SK-N-SH treated with all-trans-retinoic acid at 6 μM for 48 hours (cell line): Measurements from ENCODE around the gene PLS3.

Experiments used
- ATAC-seq: fragments of 200-7000 bp; cut with Tn5 transposase; 3 replicates; pipeline ENCODE4 v1.9.1; 2020; ENCODE audit warnings: mild to moderate bottlenecking, moderate library complexity
- ARNTL ChIP-seq: fragments of 450-650 bp; formaldehyde crosslinking; IDR thresholded peaks from 2 replicates; pipeline ENCODE4 v1.5.0; 2020; ENCODE audit warnings: low read depth, mild to moderate bottlenecking, moderate library complexity, borderline replicate concordance
- BACH2 ChIP-seq: fragments of 250-450 bp; sonication (Bioruptor Pico); IDR thresholded peaks from 2 replicates; pipeline ENCODE4 v1.9.0; 2021; ENCODE audit warnings: mild to moderate bottlenecking, borderline replicate concordance
- CSDC2 ChIP-seq: fragments of 250-450 bp; sonication (Bioruptor Pico); IDR thresholded peaks from 2 replicates; pipeline ENCODE4 v1.5.0; 2020; ENCODE audit warnings: mild to moderate bottlenecking, moderate library complexity
- GLIS3 ChIP-seq: fragments of 250-450 bp; sonication (Bioruptor Pico); IDR thresholded peaks from 2 replicates; pipeline ENCODE4 v1.5.0; 2020; ENCODE audit warnings: mild to moderate bottlenecking, moderate library complexity
- ISL1 ChIP-seq: fragments of 250-450 bp; sonication (Bioruptor Pico); IDR thresholded peaks from 2 replicates; pipeline ENCODE4 v2.1.2; 2022; ENCODE audit warnings: mild to moderate bottlenecking, moderate library complexity
- SNAI2 ChIP-seq: fragments of 250-450 bp; sonication (Bioruptor Pico); IDR thresholded peaks from 2 replicates; pipeline ENCODE4 v1.5.0; 2020; ENCODE audit warnings: mild to moderate bottlenecking, moderate library complexity
- ZFP3 ChIP-seq: fragments of 250-450 bp; sonication (Bioruptor Pico); IDR thresholded peaks from 2 replicates; pipeline ENCODE4 v1.5.0; 2020; ENCODE audit warnings: mild to moderate bottlenecking, moderate library complexity
- ZFP30 ChIP-seq: fragments of 450-650 bp; formaldehyde crosslinking; IDR thresholded peaks from 2 replicates; pipeline ENCODE4 v1.5.0; 2022; ENCODE audit warnings: mild to moderate bottlenecking, moderate library complexity
- ZNF565 ChIP-seq: fragments of 450-650 bp; formaldehyde crosslinking; conservative IDR thresholded peaks from 2 replicates; pipeline ENCODE4 v1.5.0; 2020; ENCODE audit warnings: low read depth, mild to moderate bottlenecking, moderate library complexity
- ZNF8 ChIP-seq: fragments of 450-650 bp; formaldehyde crosslinking; IDR thresholded peaks from 2 replicates; pipeline ENCODE4 v1.5.0; 2020; ENCODE audit warnings: mild to moderate bottlenecking, moderate library complexity
- TF ChIP-seq, protein P1 (sequence below): fragments of 250-450 bp; sonication (Bioruptor Pico); IDR thresholded peaks from 2 replicates; pipeline ENCODE4 v1.8.0; 2020; ENCODE audit warnings: mild to moderate bottlenecking, moderate library complexity, borderline replicate concordance
- TF ChIP-seq, protein P2 (sequence below): fragments of 250-450 bp; sonication (Bioruptor Pico); IDR thresholded peaks from 2 replicates; pipeline ENCODE4 v1.5.1; 2020; ENCODE audit warnings: low read depth, mild to moderate bottlenecking, moderate library complexity
- TF ChIP-seq, protein P3 (sequence below): fragments of 250-450 bp; sonication (Bioruptor Pico); IDR thresholded peaks from 2 replicates; pipeline ENCODE4 v1.8.0; 2021; ENCODE audit warnings: low read depth, mild to moderate bottlenecking, moderate library complexity, borderline replicate concordance

Gene PLS3

DNA sequence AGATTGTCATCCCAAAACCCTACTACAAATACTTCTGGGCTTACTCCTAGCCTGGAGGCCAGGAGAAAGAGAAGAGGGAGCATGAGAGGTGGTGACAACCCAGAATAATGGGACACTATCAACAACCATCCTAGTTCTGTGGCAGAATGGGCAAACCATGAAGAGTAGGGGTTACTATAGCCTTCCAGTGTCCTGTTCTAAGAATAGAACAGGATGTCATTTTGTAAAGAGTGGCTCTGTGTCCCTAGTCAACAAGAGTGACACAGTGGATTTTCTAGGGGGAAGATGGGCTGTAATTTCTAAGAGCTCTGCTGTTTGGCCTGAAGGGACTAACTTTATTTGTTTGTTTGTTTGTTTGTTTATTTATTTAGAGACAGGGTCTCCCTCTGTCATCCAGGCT lies 136.0 kb downstream of the PLS3 start (continued):
- TF ChIP-seq, protein P1, sequence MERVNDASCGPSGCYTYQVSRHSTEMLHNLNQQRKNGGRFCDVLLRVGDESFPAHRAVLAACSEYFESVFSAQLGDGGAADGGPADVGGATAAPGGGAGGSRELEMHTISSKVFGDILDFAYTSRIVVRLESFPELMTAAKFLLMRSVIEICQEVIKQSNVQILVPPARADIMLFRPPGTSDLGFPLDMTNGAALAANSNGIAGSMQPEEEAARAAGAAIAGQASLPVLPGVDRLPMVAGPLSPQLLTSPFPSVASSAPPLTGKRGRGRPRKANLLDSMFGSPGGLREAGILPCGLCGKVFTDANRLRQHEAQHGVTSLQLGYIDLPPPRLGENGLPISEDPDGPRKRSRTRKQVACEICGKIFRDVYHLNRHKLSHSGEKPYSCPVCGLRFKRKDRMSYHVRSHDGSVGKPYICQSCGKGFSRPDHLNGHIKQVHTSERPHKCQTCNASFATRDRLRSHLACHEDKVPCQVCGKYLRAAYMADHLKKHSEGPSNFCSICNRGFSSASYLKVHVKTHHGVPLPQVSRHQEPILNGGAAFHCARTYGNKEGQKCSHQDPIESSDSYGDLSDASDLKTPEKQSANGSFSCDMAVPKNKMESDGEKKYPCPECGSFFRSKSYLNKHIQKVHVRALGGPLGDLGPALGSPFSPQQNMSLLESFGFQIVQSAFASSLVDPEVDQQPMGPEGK (CRISPR knock-in tag), result no peak
- TF ChIP-seq ZNF8 (CRISPR knock-in tag) (no peak), ZNF565 (no peak)
- TF ChIP-seq, protein P2, sequence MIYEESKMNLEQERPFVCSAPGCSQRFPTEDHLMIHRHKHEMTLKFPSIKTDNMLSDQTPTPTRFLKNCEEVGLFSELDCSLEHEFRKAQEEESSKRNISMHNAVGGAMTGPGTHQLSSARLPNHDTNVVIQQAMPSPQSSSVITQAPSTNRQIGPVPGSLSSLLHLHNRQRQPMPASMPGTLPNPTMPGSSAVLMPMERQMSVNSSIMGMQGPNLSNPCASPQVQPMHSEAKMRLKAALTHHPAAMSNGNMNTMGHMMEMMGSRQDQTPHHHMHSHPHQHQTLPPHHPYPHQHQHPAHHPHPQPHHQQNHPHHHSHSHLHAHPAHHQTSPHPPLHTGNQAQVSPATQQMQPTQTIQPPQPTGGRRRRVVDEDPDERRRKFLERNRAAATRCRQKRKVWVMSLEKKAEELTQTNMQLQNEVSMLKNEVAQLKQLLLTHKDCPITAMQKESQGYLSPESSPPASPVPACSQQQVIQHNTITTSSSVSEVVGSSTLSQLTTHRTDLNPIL (CRISPR knock-in tag), result no peak

DNA sequence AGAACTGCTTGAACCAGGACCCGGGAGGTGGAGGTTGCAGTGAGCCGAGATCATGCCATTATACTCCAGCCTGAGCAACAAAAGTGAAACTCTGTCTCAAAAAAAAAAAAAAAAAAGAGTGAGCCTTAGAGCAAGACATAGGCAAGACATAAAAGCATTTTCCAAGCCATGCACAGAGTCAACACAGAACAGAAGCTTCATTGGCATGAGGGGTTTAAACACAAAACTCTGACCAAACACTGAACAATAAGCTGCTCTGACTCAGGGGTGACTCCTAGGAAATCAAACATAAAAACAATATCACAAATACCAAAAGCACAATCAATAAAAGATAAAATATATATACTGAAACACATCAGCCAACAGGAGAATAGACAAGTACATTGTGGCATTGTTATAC lies 136.8 kb downstream of the PLS3 start:
- TF ChIP-seq CSDC2 (CRISPR knock-in tag) (no peak), SNAI2 (CRISPR knock-in tag) (no peak), BACH2 (no peak), ZFP30 (CRISPR knock-in tag) (no peak), ZFP3 (CRISPR knock-in tag) (no peak), ISL1 (CRISPR knock-in tag) (no peak), ARNTL (no peak), ZNF565 (no peak), GLIS3 (CRISPR knock-in tag) (no peak)
- TF ChIP-seq, protein P3, sequence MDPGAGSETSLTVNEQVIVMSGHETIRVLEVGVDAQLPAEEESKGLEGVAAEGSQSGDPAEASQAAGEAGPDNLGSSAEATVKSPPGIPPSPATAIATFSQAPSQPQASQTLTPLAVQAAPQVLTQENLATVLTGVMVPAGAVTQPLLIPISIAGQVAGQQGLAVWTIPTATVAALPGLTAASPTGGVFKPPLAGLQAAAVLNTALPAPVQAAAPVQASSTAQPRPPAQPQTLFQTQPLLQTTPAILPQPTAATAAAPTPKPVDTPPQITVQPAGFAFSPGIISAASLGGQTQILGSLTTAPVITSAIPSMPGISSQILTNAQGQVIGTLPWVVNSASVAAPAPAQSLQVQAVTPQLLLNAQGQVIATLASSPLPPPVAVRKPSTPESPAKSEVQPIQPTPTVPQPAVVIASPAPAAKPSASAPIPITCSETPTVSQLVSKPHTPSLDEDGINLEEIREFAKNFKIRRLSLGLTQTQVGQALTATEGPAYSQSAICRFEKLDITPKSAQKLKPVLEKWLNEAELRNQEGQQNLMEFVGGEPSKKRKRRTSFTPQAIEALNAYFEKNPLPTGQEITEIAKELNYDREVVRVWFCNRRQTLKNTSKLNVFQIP, result no peak
- TF ChIP-seq, protein P1 (CRISPR knock-in tag), result no peak
- no peak for ATAC-seq
